GM21447 (cell line): ENCODE results near the gene PROB1.
"Not testable (repeated sequence)": the region's sequence is repeated elsewhere in the genome, so short reads cannot be mapped to it uniquely, and the experiment has no call there.

ENCODE experiments used
- ATAC-seq: cut with Tn5 transposase; IDR thresholded peaks from one replicate; pipeline ENCODE4 v1.9.1; 2021; ENCODE audit not compliant: unreplicated experiment

PROB1 gene

GRCh38 chr5:139393497-139394122 is 1.3 kb downstream of the PROB1 start:
- ATAC-seq, result no peak

DNA sequence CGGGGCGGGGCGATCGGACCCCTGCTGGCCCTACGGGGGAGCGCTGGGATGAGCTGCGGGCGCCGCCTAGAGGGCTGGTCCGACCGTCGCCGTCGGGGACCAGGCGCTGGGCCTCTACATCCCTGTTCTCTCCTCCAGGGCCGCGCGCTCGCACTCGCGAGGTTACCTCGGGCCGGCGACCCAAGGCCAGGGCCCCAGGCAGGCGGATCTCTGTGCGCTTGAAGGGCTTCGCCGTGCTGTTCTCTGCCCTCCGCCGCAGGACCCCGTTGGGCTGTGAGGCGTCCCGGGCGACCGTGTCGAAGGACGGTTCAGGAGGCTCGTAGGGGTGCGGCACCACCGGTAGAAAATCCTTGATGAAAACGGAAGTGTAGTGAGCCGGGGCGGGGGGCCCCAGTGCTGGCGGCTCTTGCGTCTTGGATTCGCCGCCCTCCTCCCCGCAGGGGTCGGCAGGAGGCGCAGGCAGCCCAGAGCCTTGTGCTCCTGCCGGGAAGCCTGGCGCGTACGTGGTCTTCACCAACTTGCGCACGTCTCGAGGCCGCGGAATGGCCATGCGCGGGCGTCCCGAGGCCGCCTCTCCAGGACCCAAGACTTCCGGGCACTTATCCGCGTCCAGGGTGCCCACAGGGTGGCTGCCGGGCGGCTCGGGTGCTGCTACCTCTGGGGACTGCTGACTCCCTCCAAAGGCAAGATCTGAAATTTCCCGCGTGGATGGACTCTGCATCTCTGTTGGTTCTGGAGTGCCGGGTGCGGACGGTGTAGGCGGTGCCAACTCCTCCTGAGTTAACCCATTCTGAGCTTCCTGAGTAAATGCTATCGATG is 2.0 kb downstream of the PROB1 start:
- ATAC-seq, result peak; percentile 38

DNA sequence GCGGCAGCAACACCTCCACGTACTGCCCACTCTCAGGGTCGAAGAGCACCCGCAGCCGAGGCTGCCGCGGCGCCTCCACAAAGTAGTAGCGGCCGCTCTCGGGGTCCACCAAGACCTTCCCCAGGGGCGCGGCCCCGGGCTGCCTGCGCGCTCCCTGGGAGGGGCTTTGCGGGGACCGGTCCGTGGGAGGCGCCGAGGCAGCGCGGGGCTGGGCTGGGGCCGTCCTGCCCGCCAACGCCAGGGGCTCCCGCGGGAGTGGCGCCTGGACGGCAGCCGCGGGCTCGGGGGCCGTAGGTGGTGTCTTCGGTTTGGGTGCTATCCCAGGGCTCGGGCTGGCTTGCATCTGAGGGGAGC is 2.6 kb downstream of the PROB1 start:
- ATAC-seq, result no peak

GRCh38 chr5:139391570-139392323 is 3.2 kb downstream of the PROB1 start:
- ATAC-seq, result no peak

- no peak for ATAC-seq
Measured at GRCh38 chr5:139390639-139391569, 4.0 kb downstream of the PROB1 start.

- ATAC-seq, result peak; percentile 36
Measured at GRCh38 chr5:139389701-139390638, 4.9 kb downstream of the PROB1 start, which contains the start of gene MZB1. TSS of gene MZB1 (minus strand) at chr5:139389913. CDS start at chr5:139389856, 57 bp downstream.

- ATAC-seq, result peak; percentile 26
Measured at GRCh38 chr5:139388198-139388821, 6.6 kb downstream of the PROB1 start.

DNA sequence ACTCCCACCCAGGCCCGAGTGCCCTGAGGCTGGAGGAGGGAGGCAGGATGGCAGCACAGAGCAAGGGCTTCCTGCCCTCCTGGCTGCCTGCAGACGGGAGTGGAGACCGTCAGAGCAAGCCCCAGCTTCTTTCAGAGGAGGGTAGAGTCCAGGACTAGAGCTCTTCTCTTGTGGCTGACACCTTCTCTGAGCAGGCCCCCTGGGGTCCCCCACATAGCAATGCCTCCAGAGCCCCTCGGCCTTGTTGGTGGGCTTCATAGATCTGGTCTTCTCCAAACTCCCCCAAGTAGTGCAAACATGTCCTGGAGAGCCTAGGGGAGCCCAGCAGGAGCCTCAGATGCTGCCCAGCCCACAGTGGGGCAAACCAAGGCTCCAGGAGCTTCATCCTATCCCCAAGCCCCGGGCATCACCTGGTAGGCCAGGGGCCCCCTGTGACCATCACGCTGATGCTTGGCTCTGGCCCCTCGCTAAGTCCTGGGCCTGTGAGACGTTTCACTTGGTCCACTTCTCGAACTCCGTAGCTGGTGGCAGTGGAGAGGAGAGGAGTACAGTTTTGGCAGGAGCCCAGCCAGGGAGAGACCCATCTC is 7.2 kb downstream of the PROB1 start:
- ATAC-seq, result no peak

DNA sequence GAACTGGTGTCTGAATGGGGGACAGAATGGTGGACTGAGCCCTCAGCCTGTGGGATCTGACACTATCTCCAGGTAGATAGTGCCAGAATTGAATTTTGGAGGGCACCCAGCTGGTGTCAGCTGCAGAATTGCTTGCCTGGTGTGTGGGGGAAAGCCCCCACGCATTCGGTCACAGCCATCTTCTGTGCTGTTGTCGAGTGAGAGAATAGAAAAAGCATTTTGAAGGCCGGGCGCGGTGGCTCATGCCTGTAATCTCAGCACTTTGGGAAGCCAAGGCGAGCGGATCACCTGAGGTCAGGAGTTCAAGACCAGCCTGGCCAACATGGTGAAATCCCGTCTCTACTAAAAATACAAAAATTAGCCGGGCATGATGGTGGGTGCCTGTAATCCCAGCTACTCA is 7.9 kb downstream of the PROB1 start:
- not testable (repeated sequence) for ATAC-seq

GRCh38 chr5:139386050-139386438 is 8.9 kb downstream of the PROB1 start:
- ATAC-seq, result no peak

- no peak for ATAC-seq
Measured at GRCh38 chr5:139385061-139386049, 9.5 kb downstream of the PROB1 start.

- ATAC-seq, result no peak
Measured at GRCh38 chr5:139384591-139385051, 10.3 kb downstream of the PROB1 start.

DNA sequence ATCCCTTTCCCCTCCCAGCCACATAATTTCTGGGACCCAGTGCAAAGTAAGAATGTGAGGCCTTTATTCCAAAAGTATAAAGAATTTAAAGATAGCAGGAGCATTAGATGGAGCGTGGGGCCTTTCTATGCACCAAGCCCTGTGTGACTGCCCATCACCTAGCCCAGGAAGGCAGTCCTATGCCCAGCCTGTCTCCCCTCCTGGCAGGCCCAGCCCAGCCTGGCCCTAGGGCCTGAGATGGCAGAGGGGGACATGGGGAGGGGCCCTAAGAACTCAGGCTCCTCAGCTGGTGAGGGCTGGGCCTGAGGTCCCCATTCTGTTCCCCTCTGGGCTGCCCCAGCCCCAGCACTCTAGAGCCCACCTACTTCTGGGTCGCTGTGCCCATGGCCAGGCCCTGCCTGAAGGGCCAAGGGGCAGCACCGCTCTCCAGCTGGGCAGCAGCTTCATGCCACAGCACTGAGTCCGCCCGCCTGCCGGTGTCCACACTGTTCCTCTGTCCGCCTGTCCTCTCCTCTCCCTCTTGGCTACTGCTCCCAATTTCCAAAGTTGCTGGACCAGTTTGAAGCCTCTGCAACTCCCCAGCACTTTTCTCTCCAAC is 10.8 kb downstream of the PROB1 start:
- ATAC-seq, result no peak

GRCh38 chr5:139383275-139383992 is 11.5 kb downstream of the PROB1 start, which contains the start of gene SLC23A1:
TSS of gene SLC23A1 (minus strand) at chr5:139383297. CDS start at chr5:139383253, 44 bp downstream.
- no peak for ATAC-seq

GRCh38 chr5:139382807-139383206 is 12.1 kb downstream of the PROB1 start:
- no peak for ATAC-seq
